PFSK-1 (cell line): ENCODE results near the gene DNAH7.

ENCODE experiments used
- REST ChIP-seq, 2 experiments: IDR thresholded peaks; 2 replicates each; pipeline versions ENCODE4 v1.6.1 to v1.8.0; 2011 to 2012; ENCODE audit warnings: low read depth in 2 of 2, low read length in 2 of 2, control low read depth in 1 of 2, inconsistent platforms in 1 of 2, mild to moderate bottlenecking in 1 of 2, moderate library complexity in 1 of 2; ENCODE audit not compliant: insufficient read depth in 1 of 2
- SIN3A ChIP-seq: IDR thresholded peaks from 2 replicates; pipeline ENCODE4 v1.6.1; 2012; ENCODE audit warnings: mild to moderate bottlenecking, low read length, moderate library complexity, borderline replicate concordance; ENCODE audit not compliant: insufficient read depth
- TAF1 ChIP-seq: IDR thresholded peaks from 2 replicates; pipeline ENCODE4 v1.6.1; 2012; ENCODE audit warnings: low read length, control low read depth, borderline replicate concordance; ENCODE audit not compliant: insufficient read depth

- TF ChIP-seq REST (IDR thresholded peaks at IDR 0.05; ENCODE audit: insufficient read depth in 1 of 2, low read depth in 2 of 2, low read length in 2 of 2) (no peak), SIN3A (no peak), TAF1 (no peak)
Measured at GRCh38 chr2:195735347-195735746, 333.3 kb downstream of the DNAH7 start.
